A549 (cell line): ENCODE data around the gene STOM. TPM values are rescaled to one million over a fixed set of nuclear protein-coding genes. Genes with fewer than 3 reads are reported as not detected.
A peak's percentile ranks its signal among the peaks of the same experiment; 100 is the strongest.

Experiments
- ATAC-seq, 2 experiments: fragments of 200-7000 bp in 1 of 2; fragments of >200 bp in 1 of 2; cut with Nextera tagmentation in 1 of 2; cut with Tn5 transposase in 1 of 2; 3 replicates each; pipeline versions ENCODE4 v1.8.0 to v1.9.1; 2018 to 2020; ENCODE audit warnings: mild to moderate bottlenecking in 1 of 2, moderate library complexity in 1 of 2
- CTCF ChIA-PET: fragments of 300-600 bp; sonication (Branson Sonifier 250); formaldehyde crosslinking; extraction: SDS; loops from one replicate; lab custom pipeline; 2021; ENCODE audit warnings: antibody characterized with exemption, inconsistent platforms; lab: Yijun Ruan, JAX
- POLR2A ChIA-PET: fragments of 350-600 bp; formaldehyde crosslinking; extraction: SDS; loops from one replicate; lab custom pipeline; 2021; ENCODE audit warnings: antibody characterized with exemption, inconsistent platforms; lab: Yijun Ruan, JAX
- DNase-seq, 2 experiments: peaks; one replicate each; pipeline versions ENCODE4 v3.0.0 to v3.0.0-alpha.2; 2011 to 2016; ENCODE audit warnings: low read depth in 1 of 2, low spot score in 1 of 2
- FAIRE-seq: peaks from 2 replicates; lab custom pipeline; 2011; peaks lifted over from hg19 to GRCh38; lab: Jason Lieb, UNC
- H3K27ac ChIP-seq, 2 experiments: fragments of >200 bp; sonication (Bioruptor Twin); formaldehyde crosslinking; 3 replicates each; pipeline ENCODE4 v1.5.1; 2016 to 2017
- H3K4me1 ChIP-seq: fragments of >200 bp; sonication (Bioruptor Twin); formaldehyde crosslinking; 3 replicates; pipeline ENCODE4 v1.6.1; 2016
- H3K4me2 ChIP-seq: fragments of >200 bp; sonication (Bioruptor Twin); formaldehyde crosslinking; 3 replicates; pipeline ENCODE4 v1.6.1; 2016
- H3K4me3 ChIP-seq: fragments of >200 bp; sonication (Bioruptor Twin); formaldehyde crosslinking; 3 replicates; pipeline ENCODE4 v1.5.1; 2016
- H3K9me3 ChIP-seq: fragments of >200 bp; sonication (Bioruptor Twin); formaldehyde crosslinking; 3 replicates; pipeline ENCODE4 v1.6.1; 2016
- CBX8 ChIP-seq: fragments of 200-600 bp; sonication (generic); IDR thresholded peaks from 2 replicates; pipeline ENCODE4 v1.6.1; 2016
- CHD4 ChIP-seq: fragments of 200-600 bp; sonication (generic); IDR thresholded peaks from 2 replicates; pipeline ENCODE4 v1.6.1; 2016; ENCODE audit warnings: antibody characterized with exemption, mild to moderate bottlenecking, borderline replicate concordance
- E2F6 ChIP-seq: IDR thresholded peaks from 2 replicates; pipeline ENCODE4 v1.6.1; 2012; ENCODE audit warnings: low read depth, borderline replicate concordance
- FOSL2 ChIP-seq, 2 experiments: fragments of 450-650 bp in 1 of 2; fragments of >200 bp in 1 of 2; sonication (Bioruptor Twin) in 1 of 2; formaldehyde crosslinking; IDR thresholded peaks; 2 replicates each; pipeline versions ENCODE4 v1.5.0 to v1.6.1; 2016 to 2020; ENCODE audit warnings: mild to moderate bottlenecking in 1 of 2, moderate library complexity in 1 of 2
- HES2 ChIP-seq: fragments of >200 bp; sonication (Bioruptor Twin); formaldehyde crosslinking; IDR thresholded peaks from 2 replicates; pipeline ENCODE4 v1.6.1; 2016
- HOXB5 ChIP-seq: fragments of 250-450 bp; sonication (Bioruptor Pico); IDR thresholded peaks from 2 replicates; pipeline ENCODE4 v1.5.0; 2020; ENCODE audit warnings: mild to moderate bottlenecking, moderate library complexity
- MAZ ChIP-seq: fragments of 150-350 bp; IDR thresholded peaks from 2 replicates; pipeline ENCODE4 v1.6.1; 2014; ENCODE audit warnings: antibody characterized with exemption, low read depth, low read length, borderline replicate concordance
- POLR2A ChIP-seq: IDR thresholded peaks from 2 replicates; pipeline ENCODE4 v1.6.1; 2012; ENCODE audit warnings: mild to moderate bottlenecking, low read length
- WGBS: methylation state at CpG from one replicate; pipeline ENCODE4 v1.1.6; 2017; ENCODE audit errors: missing lambda C conversion rate; 5-methylcytosine and 5-hydroxymethylcytosine counted together
- polyA plus RNA-seq, 4 experiments: library from polyadenylated mRNA; depleted of rRNA in 3 of 4; stranded (reverse); fragments of >200 nt; fragmentation: RNase III in 1 of 4; extraction: RNeasy Plus Mini Kit Qiagen cat#74134 plus additional on column Dnase treatment in 1 of 4; gene quantifications; 2 replicates in 3 of 4; 3 replicates in 1 of 4; pipeline ENCODE4 v1.2.3, GENCODE V29; 2011 to 2017
- TF ChIP-seq, protein P1 (sequence below): fragments of >200 bp; sonication (Bioruptor Twin); formaldehyde crosslinking; IDR thresholded peaks from 3 replicates; pipeline ENCODE4 v1.5.1; 2016
- TF ChIP-seq, protein P2 (sequence below): IDR thresholded peaks from 2 replicates; pipeline ENCODE4 v1.6.1; 2012

The STOM gene
- polyA plus RNA-seq, 2 of the 4 experiments (the other 2 are of a cell fraction) = 83.3 to 246 TPM

DNA sequence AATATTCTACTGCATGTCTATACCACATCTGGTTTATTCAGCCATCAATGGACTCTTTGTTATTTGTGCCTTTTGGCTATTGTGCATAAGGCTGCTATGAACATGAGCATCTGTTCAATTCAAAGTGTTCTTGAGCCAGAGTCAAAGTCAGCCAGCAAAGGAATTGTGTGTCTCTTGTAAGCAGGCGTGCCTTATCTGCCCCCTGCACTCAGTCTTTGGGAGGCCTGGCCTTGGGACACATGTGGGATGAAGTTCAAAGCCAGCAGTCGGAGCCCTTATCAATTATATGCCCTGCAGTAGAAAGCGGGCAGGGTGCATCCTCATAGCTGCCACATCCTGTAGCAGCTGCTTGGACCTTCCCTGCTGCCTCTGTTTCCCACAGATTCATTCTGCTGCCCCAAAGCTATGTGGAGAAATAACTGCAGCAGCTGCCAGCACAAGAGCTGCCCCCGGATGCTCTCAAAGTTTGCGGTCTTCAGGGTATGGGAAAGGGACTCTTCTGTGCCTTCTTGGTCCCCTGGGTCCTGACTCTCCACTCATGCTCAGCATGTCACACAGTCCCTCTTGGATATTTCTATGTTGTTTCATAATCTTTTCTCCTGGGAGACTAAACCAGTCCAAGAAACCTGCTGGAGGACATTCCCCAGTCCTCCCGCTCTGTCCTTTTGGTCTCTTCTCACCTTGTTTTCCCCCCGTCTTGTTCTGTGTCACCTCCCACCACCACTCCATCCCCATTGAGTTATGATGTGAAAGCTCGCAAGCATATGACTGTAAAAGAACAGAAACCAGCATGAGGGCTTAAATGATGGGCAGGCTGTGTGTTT, 35.9 kb downstream of the STOM start:
- no peak overlapping the region for H3K27ac ChIP-seq
- WGBS = 91% methylated on average over 8 of the region's 8 CpGs
- no peaks in the 10 kb centered on the region for H3K9me3 ChIP-seq
- DNase-seq = no peak
- no peak for ATAC-seq
- TF ChIP-seq MAZ = no peak
- TF ChIP-seq FOSL2 (IDR thresholded peaks at IDR 0.05) = no peak
- TF ChIP-seq FOSL2 (CRISPR knock-in tag; IDR thresholded peaks at IDR 0.05) = no peak
- TF ChIP-seq POLR2A = no peak
- TF ChIP-seq E2F6 = no peak
- no peak for TF ChIP-seq HES2
- no peak overlapping the region for H3K4me2 ChIP-seq
- ChIA-PET POLR2A (no interaction called here), CTCF (interaction anchor here (0.7 to 7.2 kb wide), 3 partner anchors 12 to 66 kb away, joined by 3 to 62 read pairs (median 5); no protein-coding TSS in a partner anchor)
- no peak for FAIRE-seq
- H3K4me3 ChIP-seq = no peak overlapping the region
- H3K4me1 ChIP-seq = peaks cover 4% of the 10 kb centered on the region; the same call in 1 of the 3 replicates

DNA sequence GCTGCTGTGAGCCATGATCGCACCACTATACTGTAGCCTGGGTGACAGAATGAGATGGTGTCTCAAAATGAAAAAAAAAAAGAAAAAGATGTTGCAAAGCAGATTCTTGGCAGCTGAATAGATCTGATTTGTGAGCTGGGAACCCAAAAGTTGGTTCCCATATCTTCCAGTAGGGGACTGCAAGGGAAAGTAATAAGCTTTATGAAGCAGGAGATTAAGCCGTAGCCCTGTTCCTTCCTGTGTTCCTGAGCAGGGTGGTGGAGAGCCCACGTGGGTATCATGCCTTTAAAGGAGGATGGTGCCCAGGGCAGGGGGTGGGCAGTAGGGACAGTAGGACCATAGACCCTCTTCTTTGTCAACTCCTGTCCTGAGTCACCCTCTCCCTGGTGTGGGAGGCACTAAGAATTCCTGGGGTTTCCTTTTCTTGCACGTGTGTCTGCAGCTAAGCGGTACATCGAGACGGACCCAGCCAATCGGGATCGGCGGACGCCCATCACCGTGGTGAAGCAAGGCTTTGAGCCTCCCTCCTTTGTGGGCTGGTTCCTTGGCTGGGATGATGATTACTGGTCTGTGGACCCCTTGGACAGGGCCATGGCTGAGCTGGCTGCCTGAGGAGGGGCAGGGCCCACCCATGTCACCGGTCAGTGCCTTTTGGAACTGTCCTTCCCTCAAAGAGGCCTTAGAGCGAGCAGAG, 37.9 kb downstream of the STOM start:
- FAIRE-seq (no peak), DNase-seq (peak; percentile 44), ATAC-seq (peak; percentile 54 to 75; a peak in 5 of 6 replicates)
- Histone ChIP-seq H3K27ac (peak overlapping the region; percentile 16 to 40; a peak in 3 of 6 replicates), H3K4me3 (no peak overlapping the region), H3K4me1 (peaks cover 7% of the 10 kb centered on the region; the same call in 2 of the 3 replicates), H3K9me3 (no peaks in the 10 kb centered on the region), H3K4me2 (no peak overlapping the region)
- POLR2A ChIA-PET = no interaction called here
- 89% methylated on average over 14 of the region's 14 CpGs for WGBS
- CTCF ChIA-PET = interaction anchor here (0.6 to 7.2 kb wide), 6 partner anchors 11 to 119 kb away, joined by 3 to 62 read pairs (median 4); no protein-coding TSS in a partner anchor
- TF ChIP-seq, protein P1, sequence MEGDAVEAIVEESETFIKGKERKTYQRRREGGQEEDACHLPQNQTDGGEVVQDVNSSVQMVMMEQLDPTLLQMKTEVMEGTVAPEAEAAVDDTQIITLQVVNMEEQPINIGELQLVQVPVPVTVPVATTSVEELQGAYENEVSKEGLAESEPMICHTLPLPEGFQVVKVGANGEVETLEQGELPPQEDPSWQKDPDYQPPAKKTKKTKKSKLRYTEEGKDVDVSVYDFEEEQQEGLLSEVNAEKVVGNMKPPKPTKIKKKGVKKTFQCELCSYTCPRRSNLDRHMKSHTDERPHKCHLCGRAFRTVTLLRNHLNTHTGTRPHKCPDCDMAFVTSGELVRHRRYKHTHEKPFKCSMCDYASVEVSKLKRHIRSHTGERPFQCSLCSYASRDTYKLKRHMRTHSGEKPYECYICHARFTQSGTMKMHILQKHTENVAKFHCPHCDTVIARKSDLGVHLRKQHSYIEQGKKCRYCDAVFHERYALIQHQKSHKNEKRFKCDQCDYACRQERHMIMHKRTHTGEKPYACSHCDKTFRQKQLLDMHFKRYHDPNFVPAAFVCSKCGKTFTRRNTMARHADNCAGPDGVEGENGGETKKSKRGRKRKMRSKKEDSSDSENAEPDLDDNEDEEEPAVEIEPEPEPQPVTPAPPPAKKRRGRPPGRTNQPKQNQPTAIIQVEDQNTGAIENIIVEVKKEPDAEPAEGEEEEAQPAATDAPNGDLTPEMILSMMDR = peak; percentile 20; the same call in 1 of the 3 replicates
- TF ChIP-seq HOXB5 (no peak), CBX8 (no peak)

- CTCF ChIA-PET = interaction anchor here (0.6 to 7.2 kb wide), 6 partner anchors 11 to 118 kb away, joined by 3 to 62 read pairs (median 4); no protein-coding TSS in a partner anchor
- no peak overlapping the region for H3K4me2 ChIP-seq
- no peak for DNase-seq
- no peak; a peak in 1 of 6 replicates for ATAC-seq
- POLR2A ChIA-PET = no interaction called here
- H3K4me3 ChIP-seq = no peak overlapping the region
- 93% methylated on average over 3 of the region's 3 CpGs for WGBS
- H3K9me3 ChIP-seq = no peaks in the 10 kb centered on the region
- TF ChIP-seq, protein P2, sequence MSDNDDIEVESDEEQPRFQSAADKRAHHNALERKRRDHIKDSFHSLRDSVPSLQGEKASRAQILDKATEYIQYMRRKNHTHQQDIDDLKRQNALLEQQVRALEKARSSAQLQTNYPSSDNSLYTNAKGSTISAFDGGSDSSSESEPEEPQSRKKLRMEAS = no peak
- TF ChIP-seq HES2 = no peak
- TF ChIP-seq CHD4 = no peak
- no peak for TF ChIP-seq FOSL2 (IDR thresholded peaks at IDR 0.05)
- TF ChIP-seq FOSL2 (CRISPR knock-in tag; IDR thresholded peaks at IDR 0.05) = 0 out of 2 replicates have a peak, but pooled peaks have one; percentile 7
- peak overlapping the region; percentile 16 to 33; a peak in 2 of 6 replicates for H3K27ac ChIP-seq
- H3K4me1 ChIP-seq = peaks cover 13% of the 10 kb centered on the region
- FAIRE-seq = no peak
These were observed 38.5 kb downstream of the STOM start for GRCh38 chr9:121331549-121331948.
